Activated T-helper 17 cell treated with anti-CD3 and anti-CD28 coated beads, Interleukin-2, amount 50 U/mL, for 72 hours (primary cell): ENCODE measurements around the gene P2RX1. TPM values are rescaled to one million over a fixed set of nuclear protein-coding genes. Genes with fewer than 3 reads are reported as not detected.

Experiments used
- ATAC-seq: fragments of 150-1000 bp; cut with Tn5 transposase; replicated peaks from 2 replicates; pipeline ENCODE4 v1.10.0; 2021; ENCODE audit warnings: mild to moderate bottlenecking, moderate library complexity
- H3K27ac Mint-ChIP-seq: one replicate; pipeline ENCODE4 v1.8.0; 2022; ENCODE audit warnings: mixed read lengths
- H3K27me3 Mint-ChIP-seq: one replicate; pipeline ENCODE4 v1.8.0; 2022; ENCODE audit warnings: mixed read lengths
- H3K36me3 Mint-ChIP-seq: one replicate; pipeline ENCODE4 v1.8.0; 2022; ENCODE audit warnings: low read depth, mild to moderate bottlenecking, mixed read lengths
- H3K4me1 Mint-ChIP-seq: one replicate; pipeline ENCODE4 v1.8.0; 2022; ENCODE audit warnings: mixed read lengths
- H3K4me3 Mint-ChIP-seq: one replicate; pipeline ENCODE4 v1.8.0; 2022; ENCODE audit warnings: mild to moderate bottlenecking, mixed read lengths
- H3K9me3 Mint-ChIP-seq: one replicate; pipeline ENCODE4 v1.8.0; 2022; ENCODE audit warnings: mixed read lengths
- total RNA-seq, 2 donors: library from RNA; stranded (reverse); gene quantifications; one replicate each; pipeline ENCODE4 v1.2.3, GENCODE V29; 2022

Gene P2RX1
- total RNA-seq, 2 donors from 2014 or later, result 1.6 TPM; not detected in 1

DNA sequence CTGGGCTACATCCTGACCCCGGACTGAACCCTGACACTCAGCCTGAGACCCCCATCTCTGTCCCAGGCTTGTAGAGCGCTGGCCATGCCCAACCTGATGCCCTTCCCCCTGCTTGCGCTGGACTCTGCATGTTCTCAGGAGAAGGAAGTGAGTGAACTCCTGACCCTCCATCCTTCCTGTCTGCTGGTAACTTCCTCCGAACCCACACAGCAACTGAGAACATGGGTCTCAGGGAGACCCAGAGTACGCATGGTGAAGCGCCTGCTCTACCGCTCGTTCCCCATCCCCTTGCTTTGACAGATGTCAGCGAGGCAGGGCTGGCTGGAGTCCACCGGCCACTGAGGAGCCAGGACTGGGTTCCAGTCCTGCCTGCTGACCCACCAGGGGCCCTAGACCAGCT lies 29.5 kb downstream of the P2RX1 start:
- Mint-ChIP-seq H3K4me1 (peaks cover 28% of the 10 kb centered on the region), H3K9me3 (no peaks in the 10 kb centered on the region), H3K36me3 (no peaks in the 10 kb centered on the region), H3K4me3 (peak overlapping the region; percentile 72), H3K27me3 (no peaks in the 10 kb centered on the region), H3K27ac (peak overlapping the region; percentile 95)
- ATAC-seq, result peak; percentile 54

DNA sequence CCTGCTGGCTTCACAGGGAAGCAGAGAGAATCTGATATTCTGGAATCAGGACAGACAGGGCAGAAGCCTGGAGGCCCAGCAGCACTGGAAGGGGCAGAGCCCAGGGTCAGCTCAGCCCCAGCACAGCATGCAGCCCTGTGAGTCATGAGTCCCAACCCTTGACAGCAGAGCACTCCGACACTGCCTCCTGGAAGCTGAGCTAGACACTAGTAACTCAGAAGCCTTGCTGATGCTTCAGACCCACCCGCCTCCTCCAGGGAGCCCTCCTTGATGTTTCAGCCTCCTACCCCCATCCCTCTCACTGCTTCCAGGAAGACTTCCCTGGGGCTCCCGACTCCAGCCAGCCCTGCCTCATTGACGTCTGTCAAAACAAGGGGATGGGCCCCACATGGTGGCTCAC lies 30.3 kb downstream of the P2RX1 start:
- peak overlapping the region; percentile 95 for H3K27ac Mint-ChIP-seq
- no peaks in the 10 kb centered on the region for H3K27me3 Mint-ChIP-seq
- H3K4me3 Mint-ChIP-seq, result no peak overlapping the region
- no peaks in the 10 kb centered on the region for H3K36me3 Mint-ChIP-seq
- no peak for ATAC-seq
- peaks cover 22% of the 10 kb centered on the region for H3K4me1 Mint-ChIP-seq
- H3K9me3 Mint-ChIP-seq, result no peaks in the 10 kb centered on the region

DNA sequence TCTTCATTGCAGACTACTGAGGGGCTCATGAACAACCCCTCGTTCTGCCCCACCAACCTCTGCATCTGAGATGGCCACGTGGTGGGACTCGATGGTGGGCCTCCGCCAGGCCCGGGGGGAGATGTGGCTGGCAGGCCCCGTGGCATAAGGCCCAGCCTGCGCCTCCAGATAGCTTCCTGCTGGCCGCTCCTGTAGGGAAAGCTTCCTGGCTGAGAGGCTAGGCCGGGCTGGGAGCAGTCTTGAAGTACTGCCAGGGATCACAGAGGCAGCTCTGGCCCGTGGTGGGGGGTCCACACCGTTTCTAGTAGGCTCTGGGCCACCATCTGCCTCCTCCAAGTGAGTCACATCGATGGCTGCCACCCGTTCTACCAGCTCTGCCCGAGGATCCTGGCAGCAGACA lies 31.0 kb downstream of the P2RX1 start:
- Mint-ChIP-seq H3K27ac (peak overlapping the region; percentile 20), H3K27me3 (no peaks in the 10 kb centered on the region), H3K4me1 (peaks cover 18% of the 10 kb centered on the region), H3K4me3 (no peak overlapping the region), H3K9me3 (no peaks in the 10 kb centered on the region), H3K36me3 (no peaks in the 10 kb centered on the region)
- no peak for ATAC-seq

DNA sequence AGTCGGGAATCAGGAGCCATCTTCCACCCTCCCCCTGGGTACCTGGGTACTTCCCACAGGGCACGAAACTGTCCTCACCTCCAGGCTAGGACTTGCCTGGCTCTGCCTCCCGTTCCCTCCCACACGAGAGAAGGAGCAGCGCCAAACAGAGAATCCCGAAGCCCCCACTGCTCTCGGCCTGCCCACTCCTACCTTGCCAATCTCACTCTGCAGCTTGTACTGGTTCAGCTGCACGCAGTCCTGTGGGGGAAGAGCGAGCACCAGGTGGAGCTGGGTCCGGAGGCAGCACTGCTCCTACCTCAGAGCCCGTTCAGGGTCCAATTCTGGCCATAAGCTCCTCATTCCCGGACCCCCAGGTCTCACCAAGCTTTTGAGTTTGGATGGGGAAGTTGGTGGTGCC lies 32.1 kb downstream of the P2RX1 start:
- Mint-ChIP-seq H3K36me3 (no peaks in the 10 kb centered on the region), H3K4me1 (peaks cover 15% of the 10 kb centered on the region), H3K27ac (no peak overlapping the region), H3K27me3 (no peaks in the 10 kb centered on the region), H3K4me3 (no peak overlapping the region), H3K9me3 (no peaks in the 10 kb centered on the region)
- ATAC-seq, result no peak

GRCh38 chr17:3882276-3882675 lies 34.0 kb downstream of the P2RX1 start:
- no peaks in the 10 kb centered on the region for H3K27me3 Mint-ChIP-seq
- no peak overlapping the region for H3K4me3 Mint-ChIP-seq
- no peak for ATAC-seq
- H3K9me3 Mint-ChIP-seq, result no peaks in the 10 kb centered on the region
- H3K36me3 Mint-ChIP-seq, result no peaks in the 10 kb centered on the region
- peaks cover 8% of the 10 kb centered on the region for H3K4me1 Mint-ChIP-seq
- no peak overlapping the region for H3K27ac Mint-ChIP-seq

GRCh38 chr17:3880983-3881382 lies 35.3 kb downstream of the P2RX1 start:
- Mint-ChIP-seq H3K9me3 (no peaks in the 10 kb centered on the region), H3K4me1 (no peaks in the 10 kb centered on the region), H3K27me3 (no peaks in the 10 kb centered on the region), H3K27ac (peak overlapping the region; percentile 22), H3K36me3 (peaks cover 3% of the 10 kb centered on the region), H3K4me3 (no peak overlapping the region)
- ATAC-seq, result no peak

GRCh38 chr17:3879591-3880417 lies 36.5 kb downstream of the P2RX1 start:
- ATAC-seq, result no peak
- no peaks in the 10 kb centered on the region for H3K9me3 Mint-ChIP-seq

GRCh38 chr17:3879186-3879585 lies 37.1 kb downstream of the P2RX1 start:
- Mint-ChIP-seq H3K36me3 (peaks cover 11% of the 10 kb centered on the region), H3K27ac (no peak overlapping the region), H3K9me3 (no peaks in the 10 kb centered on the region), H3K4me3 (no peak overlapping the region), H3K4me1 (no peaks in the 10 kb centered on the region), H3K27me3 (no peaks in the 10 kb centered on the region)
- ATAC-seq, result no peak

More at GRCh38 chr17:3879591-3880417, 36.5 kb downstream of the P2RX1 start:
- no peaks in the 10 kb centered on the region for H3K27me3 Mint-ChIP-seq
- peaks cover 11% of the 10 kb centered on the region for H3K36me3 Mint-ChIP-seq
- H3K4me3 Mint-ChIP-seq, result no peak overlapping the region
- H3K4me1 Mint-ChIP-seq, result no peaks in the 10 kb centered on the region
- H3K27ac Mint-ChIP-seq, result no peak overlapping the region

- H3K4me3 Mint-ChIP-seq, result no peak overlapping the region
- ATAC-seq, result no peak
- no peak overlapping the region for H3K27ac Mint-ChIP-seq
- no peaks in the 10 kb centered on the region for H3K4me1 Mint-ChIP-seq
- H3K9me3 Mint-ChIP-seq, result no peaks in the 10 kb centered on the region
- H3K27me3 Mint-ChIP-seq, result no peaks in the 10 kb centered on the region
- peaks cover 11% of the 10 kb centered on the region for H3K36me3 Mint-ChIP-seq
Observed at GRCh38 chr17:3877220-3877619, 39.0 kb downstream of the P2RX1 start.

GRCh38 chr17:3875317-3875716 lies 40.9 kb downstream of the P2RX1 start:
- Mint-ChIP-seq H3K4me3 (no peak overlapping the region), H3K9me3 (no peaks in the 10 kb centered on the region)

DNA sequence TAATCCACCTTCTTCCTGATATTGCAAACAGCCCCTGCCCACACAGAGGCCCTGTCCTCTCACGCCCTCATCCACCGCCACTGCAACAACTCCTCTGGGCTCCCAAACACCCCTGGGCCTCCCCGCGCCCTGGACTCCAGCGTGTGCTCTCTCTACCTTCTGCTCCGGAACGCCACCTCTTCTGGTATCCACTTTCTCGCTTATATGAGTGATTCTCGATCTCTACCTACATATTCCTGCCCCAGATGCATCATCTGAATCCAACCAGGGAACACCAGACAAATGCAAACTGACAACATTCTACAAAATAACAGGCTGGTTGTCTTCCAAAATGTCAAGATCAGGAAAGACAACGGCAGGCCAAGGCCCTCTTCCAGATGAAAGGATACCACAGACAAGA lies 42.4 kb downstream of the P2RX1 start:
- peaks cover 16% of the 10 kb centered on the region for H3K36me3 Mint-ChIP-seq

More at GRCh38 chr17:3875317-3875716, 40.9 kb downstream of the P2RX1 start:
- ATAC-seq, result no peak
- H3K27me3 Mint-ChIP-seq, result no peaks in the 10 kb centered on the region
- peaks cover 16% of the 10 kb centered on the region for H3K36me3 Mint-ChIP-seq
- peaks cover 4% of the 10 kb centered on the region for H3K4me1 Mint-ChIP-seq
- H3K27ac Mint-ChIP-seq, result no peak overlapping the region

DNA sequence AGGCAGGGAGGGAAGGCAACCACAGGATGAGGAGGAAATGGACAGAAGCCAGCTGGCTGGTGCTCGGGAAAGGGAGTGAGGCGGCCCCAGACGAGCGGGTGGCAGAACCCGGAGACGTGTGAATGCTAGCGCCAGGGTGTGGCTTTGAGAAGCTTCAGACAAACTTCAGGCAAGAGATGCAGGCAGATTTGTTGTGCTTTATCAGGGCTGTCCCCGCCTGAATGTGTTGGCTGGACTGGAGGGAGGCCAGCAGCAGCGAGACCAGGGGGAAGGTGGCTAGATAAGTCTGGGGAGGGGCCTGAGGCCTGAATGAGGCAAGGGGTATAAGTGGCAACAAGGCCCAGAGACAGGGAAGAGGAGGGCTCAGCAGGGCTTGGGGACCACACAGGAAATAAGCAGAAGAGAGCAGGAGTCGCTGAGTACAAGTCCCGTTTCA lies 45.4 kb downstream of the P2RX1 start:
- Mint-ChIP-seq H3K27me3 (no peaks in the 10 kb centered on the region), H3K36me3 (peaks cover 12% of the 10 kb centered on the region), H3K27ac (peak overlapping the region; percentile 88), H3K4me1 (peaks cover 4% of the 10 kb centered on the region), H3K9me3 (no peaks in the 10 kb centered on the region), H3K4me3 (peak overlapping the region; percentile 43)
- no peak for ATAC-seq

More for the DNA sequence above, 42.4 kb downstream of the P2RX1 start:
- H3K27ac Mint-ChIP-seq, result no peak overlapping the region
- ATAC-seq, result no peak
- H3K9me3 Mint-ChIP-seq, result no peaks in the 10 kb centered on the region
- no peaks in the 10 kb centered on the region for H3K27me3 Mint-ChIP-seq
- peaks cover 4% of the 10 kb centered on the region for H3K4me1 Mint-ChIP-seq
- no peak overlapping the region for H3K4me3 Mint-ChIP-seq

DNA sequence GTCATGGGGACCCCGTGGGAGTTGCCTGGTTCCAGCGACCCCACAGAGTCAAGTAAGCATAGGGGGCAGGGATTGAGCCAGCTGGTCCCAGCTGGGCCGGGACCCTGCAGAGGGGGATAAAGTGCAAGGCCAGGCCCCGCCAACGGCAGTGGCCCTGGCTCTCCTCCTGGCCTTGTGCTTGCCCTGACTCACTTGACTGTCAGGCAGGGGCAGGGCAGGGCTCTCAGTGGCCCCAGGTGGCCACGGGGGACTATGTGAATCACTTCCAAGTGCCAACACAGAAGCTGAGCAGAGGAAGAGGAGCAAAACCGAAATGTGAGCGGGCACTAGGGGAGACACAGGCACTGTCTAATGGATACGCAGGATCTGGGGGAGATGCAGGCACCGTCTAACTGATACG lies 48.7 kb downstream of the P2RX1 start:
- Mint-ChIP-seq H3K36me3 (peaks cover 5% of the 10 kb centered on the region), H3K27me3 (no peaks in the 10 kb centered on the region), H3K4me3 (no peak overlapping the region), H3K4me1 (peaks cover 4% of the 10 kb centered on the region), H3K27ac (no peak overlapping the region), H3K9me3 (no peaks in the 10 kb centered on the region)
- no peak for ATAC-seq

DNA sequence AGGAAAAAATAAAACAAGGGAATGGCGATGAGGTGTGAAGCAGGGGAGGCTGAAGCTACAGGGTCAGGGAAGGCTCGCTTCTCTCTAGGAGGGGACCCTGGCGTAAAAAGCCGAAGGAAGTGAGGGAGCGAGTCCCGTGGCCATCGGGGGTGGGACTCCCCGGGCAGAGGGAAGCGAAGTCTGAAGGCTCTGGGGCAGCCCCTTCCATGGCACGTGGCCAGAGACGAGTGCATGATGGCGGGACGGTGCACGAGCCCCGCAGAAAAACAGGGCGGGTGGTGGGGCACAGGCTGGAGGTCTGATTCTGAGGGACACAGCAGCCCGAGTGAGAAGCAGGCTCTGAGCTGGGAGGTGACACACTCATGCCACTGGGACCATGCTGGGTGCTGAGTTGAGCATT lies 49.2 kb downstream of the P2RX1 start:
- H3K27ac Mint-ChIP-seq, result no peak overlapping the region
- H3K27me3 Mint-ChIP-seq, result no peaks in the 10 kb centered on the region
- peaks cover 8% of the 10 kb centered on the region for H3K4me1 Mint-ChIP-seq
- no peak overlapping the region for H3K4me3 Mint-ChIP-seq
- H3K36me3 Mint-ChIP-seq, result peaks cover 5% of the 10 kb centered on the region
- no peak for ATAC-seq
- no peaks in the 10 kb centered on the region for H3K9me3 Mint-ChIP-seq

- Mint-ChIP-seq H3K9me3 (no peaks in the 10 kb centered on the region), H3K27me3 (no peaks in the 10 kb centered on the region), H3K4me3 (no peak overlapping the region), H3K36me3 (peaks cover 5% of the 10 kb centered on the region), H3K4me1 (peaks cover 8% of the 10 kb centered on the region), H3K27ac (no peak overlapping the region)
- no peak for ATAC-seq
Observed at GRCh38 chr17:3866276-3866675, 50.0 kb downstream of the P2RX1 start.
